Endothelial cell of umbilical vein (primary cell): ENCODE results near the gene MEGF10. TPM values are rescaled to one million over a fixed set of nuclear protein-coding genes. Genes with fewer than 3 reads are reported as not detected.

Experiments used
- BruUV-seq: library from RNA; stranded (reverse); fragments of 400-500 nt; replicated peaks from 2 replicates; lab custom pipeline; 2021; lab: Mats Ljungman, UMichigan
- CTCF ChIA-PET: fragments of 300-600, 350-600 bp; sonication (Branson Sonifier 250); formaldehyde crosslinking; loops from one replicate; lab custom pipeline; 2021; ENCODE audit warnings: antibody characterized with exemption, inconsistent platforms; lab: Charles Lee
- POLR2A ChIA-PET: fragments of 300-600, 350-600 bp; sonication (Branson Sonifier 250); formaldehyde crosslinking; loops from one replicate; lab custom pipeline; 2021; ENCODE audit warnings: antibody characterized with exemption, inconsistent platforms; lab: Charles Lee
- DNase-seq: peaks from one replicate; pipeline ENCODE4 v3.0.0-alpha.2; 2011; ENCODE audit warnings: low read depth, low spot score
- FAIRE-seq: peaks from 2 replicates; lab custom pipeline; 2011; peaks lifted over from hg19 to GRCh38; lab: Jason Lieb, UNC
- H2AFZ ChIP-seq: 2 replicates; pipeline ENCODE4 v1.6.0; 2012; ENCODE audit warnings: low read depth, low read length, control low read depth, inconsistent platforms
- H3K27ac ChIP-seq: 2 replicates; pipeline ENCODE4 v1.5.1; 2011; ENCODE audit warnings: low read depth, mild to moderate bottlenecking, control low read depth, low read length, moderate library complexity; ENCODE audit not compliant: insufficient read depth
- H3K27me3 ChIP-seq, 2 experiments: 2 replicates each; pipeline versions ENCODE4 v1.6.0 to v1.6.1; 2011; ENCODE audit warnings: low read length in 2 of 2, mixed read lengths in 1 of 2; ENCODE audit not compliant: control insufficient read depth in 2 of 2, insufficient read depth in 2 of 2
- H3K36me3 ChIP-seq, 2 experiments: 2 replicates in 1 of 2; 3 replicates in 1 of 2; pipeline ENCODE4 v1.5.1; 2011; ENCODE audit warnings: low read length in 2 of 2, mild to moderate bottlenecking in 1 of 2, moderate library complexity in 1 of 2; ENCODE audit not compliant: control insufficient read depth in 2 of 2, insufficient read depth in 2 of 2; ENCODE audit errors: extremely low read depth in 1 of 2
- H3K4me1 ChIP-seq: 3 replicates; pipeline ENCODE4 v1.5.1; 2011; ENCODE audit warnings: mild to moderate bottlenecking, low read length; ENCODE audit not compliant: control insufficient read depth, insufficient read depth; ENCODE audit errors: extremely low read depth
- H3K4me2 ChIP-seq: 2 replicates; pipeline ENCODE4 v1.6.1; 2011; ENCODE audit warnings: low read length, control low read depth, mixed read lengths; ENCODE audit not compliant: insufficient read depth
- H3K4me3 ChIP-seq, 3 experiments: fragments of 200-600 bp in 1 of 3; sonication (generic), shearing (Covaris generic) in 1 of 3; replicated peaks in 1 of 3; 2 replicates each; pipeline ENCODE4 v1.5.1; 2011 to 2016; ENCODE audit warnings: control low read depth in 3 of 3, low read length in 3 of 3, mild to moderate bottlenecking in 2 of 3, inconsistent platforms in 1 of 3, low read depth in 1 of 3, moderate library complexity in 1 of 3; ENCODE audit not compliant: insufficient read depth in 1 of 3
- H3K79me2 ChIP-seq: 2 replicates; pipeline ENCODE4 v1.6.0; 2012; ENCODE audit warnings: low read length, inconsistent platforms; ENCODE audit not compliant: control insufficient read depth, insufficient read depth
- H3K9ac ChIP-seq: replicated peaks from 2 replicates; pipeline ENCODE3; 2011; ENCODE audit warnings: low read length, control low read depth; ENCODE audit not compliant: insufficient read depth; ENCODE audit errors: extremely low read depth
- H3K9me1 ChIP-seq: replicated peaks from 3 replicates; pipeline ENCODE4 v1.6.0; 2011; ENCODE audit warnings: mild to moderate bottlenecking, low read length; ENCODE audit not compliant: control insufficient read depth, insufficient read depth; ENCODE audit errors: extremely low read depth
- H3K9me3 ChIP-seq: replicated peaks from 2 replicates; pipeline ENCODE4 v1.5.1; 2012; ENCODE audit warnings: low read length, inconsistent platforms; ENCODE audit not compliant: control insufficient read depth, insufficient read depth
- H4K20me1 ChIP-seq: replicated peaks from 2 replicates; pipeline ENCODE3; 2011; ENCODE audit warnings: mild to moderate bottlenecking, low read length; ENCODE audit not compliant: control insufficient read depth, insufficient read depth; ENCODE audit errors: extremely low read depth
- EZH2 ChIP-seq: IDR thresholded peaks from 2 replicates; pipeline ENCODE4 v1.6.1; 2012; ENCODE audit warnings: borderline replicate concordance, low read depth, mild to moderate bottlenecking, moderate library complexity, low read length, inconsistent platforms; ENCODE audit not compliant: severe bottlenecking
- GATA2 ChIP-seq: IDR thresholded peaks from 2 replicates; pipeline ENCODE4 v1.7.0; 2011; ENCODE audit warnings: low read depth, mild to moderate bottlenecking, moderate library complexity, mixed read lengths, low read length; ENCODE audit not compliant: insufficient read length, insufficient read depth
- JUN ChIP-seq: IDR thresholded peaks from 2 replicates; pipeline ENCODE4 v1.6.1; 2011; ENCODE audit warnings: borderline replicate concordance, low read depth; ENCODE audit not compliant: insufficient read length, insufficient read depth
- MYC ChIP-seq: IDR thresholded peaks from one replicate; pipeline ENCODE4 v1.6.1; 2011; ENCODE audit warnings: mild to moderate bottlenecking, low read depth, low read length
- POLR2A ChIP-seq: IDR thresholded peaks from 2 replicates; pipeline ENCODE4 v1.6.1; 2012; ENCODE audit warnings: low read depth, mild to moderate bottlenecking, control low read depth, low read length
- POLR2AphosphoS5 ChIP-seq: IDR thresholded peaks from 2 replicates; pipeline ENCODE4 v1.6.1; 2012; ENCODE audit warnings: low read depth, mild to moderate bottlenecking, control low read depth, low read length, moderate library complexity; ENCODE audit not compliant: insufficient read depth
- dilution Hi-C: fragments of 300-500 bp; cut with MboI; formaldehyde crosslinking; loops from one replicate; pipeline ENCODE4 v1.15.0; 2019; ENCODE audit warnings: low sequenced_read_pairs; ENCODE audit not compliant: extremely low pct_ligation_motif_present
- intact Hi-C: fragments of 100-400 bp; cut with micrococcal nuclease; formaldehyde crosslinking; loops from one replicate; pipeline ENCODE4 v1.10.0; 2022
- polyA plus RNA-seq, 4 experiments: library from polyadenylated mRNA; depleted of rRNA in 3 of 4; stranded (reverse) in 3 of 4; unstranded in 1 of 4; fragments of >200 nt; gene quantifications; 2 replicates each; pipeline versions ENCODE4 v1.2.1 to v1.2.3, GENCODE V29; 2011 to 2012; ENCODE audit warnings: missing spikeins in 1 of 4
- total RNA-seq: library from RNA; stranded (reverse); gene quantifications from 2 replicates; pipeline ENCODE4 v1.2.3, GENCODE V29; 2021
- TF ChIP-seq, protein P1 (sequence below): IDR thresholded peaks from 2 replicates; pipeline ENCODE4 v1.6.1; 2011; ENCODE audit not compliant: insufficient read depth, insufficient read length

The MEGF10 gene
- total and polyA plus RNA-seq, 2 donors (not counting 3 experiments of a cell fraction or from before 2014, with no cell fraction given), result 0.30 to 1.00 TPM

DNA sequence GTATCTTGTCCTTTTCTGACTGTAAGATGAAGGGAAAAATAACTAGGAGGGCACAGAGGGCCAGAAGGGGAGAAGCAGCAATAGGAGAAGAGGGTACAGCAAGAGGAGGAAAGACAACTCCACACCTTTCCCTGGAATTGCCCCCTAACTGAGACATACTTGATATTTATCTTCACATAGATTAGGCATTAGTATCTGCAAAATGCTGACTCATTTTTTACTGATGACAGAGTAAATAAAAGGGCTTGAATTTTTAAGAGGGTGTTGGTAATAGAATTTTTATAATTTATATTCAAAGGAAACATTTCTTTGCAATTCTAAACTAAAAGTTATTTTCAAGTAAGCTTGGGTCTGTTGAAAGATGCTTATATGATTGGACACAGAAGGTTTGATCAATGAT is 140.0 kb downstream of the MEGF10 start:
- Histone ChIP-seq H3K4me3 (no peak overlapping the region), H3K4me1 (no peaks in the 10 kb centered on the region), H3K27me3 (peaks cover 2 to 4% of the 10 kb centered on the region in 2 experiments), H3K36me3 (no peaks in the 10 kb centered on the region), H3K27ac (no peak overlapping the region), H3K9ac (no peak overlapping the region), H3K79me2 (no peaks in the 10 kb centered on the region), H4K20me1 (no peaks in the 10 kb centered on the region), H2AFZ (no peak overlapping the region), H3K9me3 (no peaks in the 10 kb centered on the region), H3K9me1 (peaks cover 2% of the 10 kb centered on the region), H3K4me2 (no peak overlapping the region)
- DNase-seq, result no peak
- ChIA-PET CTCF (interaction anchor here (0.8 kb wide), 1 partner anchor 11 kb away, joined by 3 read pairs; no protein-coding TSS in a partner anchor), POLR2A (no interaction called here)
- no TSS peak for BruUV-seq
- TF ChIP-seq POLR2AphosphoS5 (no peak), EZH2 (no peak)
- TF ChIP-seq, protein P1, sequence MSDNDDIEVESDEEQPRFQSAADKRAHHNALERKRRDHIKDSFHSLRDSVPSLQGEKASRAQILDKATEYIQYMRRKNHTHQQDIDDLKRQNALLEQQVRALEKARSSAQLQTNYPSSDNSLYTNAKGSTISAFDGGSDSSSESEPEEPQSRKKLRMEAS, result no peak
- dilution Hi-C loops, result no loop called here
- intact Hi-C loops, result no loop called here
- no peak for FAIRE-seq

DNA sequence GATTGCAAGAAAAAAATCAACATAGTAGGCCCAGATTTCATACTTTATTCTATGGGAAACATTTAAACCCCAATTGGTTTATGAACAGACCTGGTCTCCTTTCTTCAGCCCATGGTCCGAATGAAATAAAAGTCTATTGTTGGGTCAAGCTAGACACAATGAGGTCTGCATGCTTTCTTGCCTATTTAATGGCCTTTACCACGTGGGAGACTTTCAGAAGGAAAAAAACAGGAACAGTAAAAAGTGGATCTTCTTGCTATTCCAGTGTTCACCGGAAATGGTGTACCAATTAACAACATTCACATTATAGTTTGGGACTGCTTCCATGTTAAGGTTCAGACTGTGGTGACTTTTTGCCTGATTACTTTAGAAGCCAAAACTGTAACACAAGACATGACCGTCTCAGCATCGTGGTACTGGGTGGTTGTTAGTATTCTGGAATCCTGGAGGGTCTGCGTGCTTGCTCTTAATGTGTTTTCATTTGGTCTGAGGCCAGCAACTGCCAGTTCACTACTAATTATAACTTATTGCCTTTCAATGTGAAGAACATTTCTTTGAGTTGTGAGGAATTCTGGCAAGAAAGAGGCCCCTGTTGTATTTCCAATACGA is 141.5 kb downstream of the MEGF10 start:
- ChIA-PET CTCF (no interaction called here), POLR2A (no interaction called here)
- Histone ChIP-seq H2AFZ (no peak overlapping the region), H3K9me3 (no peaks in the 10 kb centered on the region), H3K27ac (no peak overlapping the region), H3K4me3 (no peak overlapping the region), H3K27me3 (peaks cover 2 to 7% of the 10 kb centered on the region in 2 experiments), H3K9ac (no peak overlapping the region), H3K9me1 (peaks cover 2% of the 10 kb centered on the region), H3K4me1 (no peaks in the 10 kb centered on the region), H3K79me2 (no peaks in the 10 kb centered on the region), H3K36me3 (no peaks in the 10 kb centered on the region), H4K20me1 (no peaks in the 10 kb centered on the region), H3K4me2 (no peak overlapping the region)
- FAIRE-seq, result no peak
- BruUV-seq, result no TSS peak
- dilution Hi-C loops (no loop called here), intact Hi-C loops (no loop called here)
- TF ChIP-seq POLR2AphosphoS5 (no peak), POLR2A (no peak), EZH2 (no peak), MYC (no peak), JUN (no peak), GATA2 (no peak)
- TF ChIP-seq, protein P1, result no peak
- no peak for DNase-seq
